Measurements from ENCODE around the gene TMEM18.

The TMEM18 gene

GRCh38 chr2:660029-660428 lies 17.2 kb downstream of the TMEM18 start:
- Histone ChIP-seq H3K36me3 (ENCODE audit: control insufficient read depth in 1 of 2, insufficient read depth in 2 of 2, low read length in 2 of 2) (peaks cover 3 to 10% of the 10 kb centered on the region in 2 donors), H3K9me3 (ENCODE audit: control insufficient read depth in 1 of 2, low read length in 2 of 2) (peaks cover 0 to 4% of the 10 kb centered on the region in 2 donors), H3K27me3 (ENCODE audit: low read depth, low read length) (no peaks in the 10 kb centered on the region), H3K4me1 (ENCODE audit: control insufficient read depth in 1 of 2, insufficient read depth in 2 of 2, low read length in 2 of 2) (no peaks in the 10 kb centered on the region), H3K4me3 (ENCODE audit: low read depth in 1 of 2, low read length in 2 of 2) (no peak overlapping the region), H3K27ac (ENCODE audit: low read length) (no peak overlapping the region)

- H3K27me3 ChIP-seq (ENCODE audit: low read depth, low read length), result no peaks in the 10 kb centered on the region
- H3K27ac ChIP-seq (ENCODE audit: low read length), result no peak overlapping the region
These were observed 18.8 kb downstream of the TMEM18 start for GRCh38 chr2:658426-658825.

GRCh38 chr2:657766-658165 lies 19.4 kb downstream of the TMEM18 start:
- H3K27me3 ChIP-seq (ENCODE audit: low read depth, low read length), result no peaks in the 10 kb centered on the region
- H3K4me1 ChIP-seq (ENCODE audit: control insufficient read depth in 1 of 2, insufficient read depth in 2 of 2, low read length in 2 of 2), result no peaks in the 10 kb centered on the region
- H3K9me3 ChIP-seq (ENCODE audit: control insufficient read depth in 1 of 2, low read length in 2 of 2), result no peaks in the 10 kb centered on the region
- H3K27ac ChIP-seq (ENCODE audit: low read length), result no peak overlapping the region
- no peak overlapping the region for H3K4me3 ChIP-seq (ENCODE audit: low read depth in 1 of 2, low read length in 2 of 2)
- H3K36me3 ChIP-seq (ENCODE audit: control insufficient read depth in 1 of 2, insufficient read depth in 2 of 2, low read length in 2 of 2), result no peaks in the 10 kb centered on the region

More at GRCh38 chr2:658426-658825, 18.8 kb downstream of the TMEM18 start:
- no peaks in the 10 kb centered on the region for H3K4me1 ChIP-seq (ENCODE audit: control insufficient read depth in 1 of 2, insufficient read depth in 2 of 2, low read length in 2 of 2)
- H3K9me3 ChIP-seq (ENCODE audit: control insufficient read depth in 1 of 2, low read length in 2 of 2), result no peaks in the 10 kb centered on the region
- no peak overlapping the region for H3K4me3 ChIP-seq (ENCODE audit: low read depth in 1 of 2, low read length in 2 of 2)
- peaks cover 0 to 2% of the 10 kb centered on the region in 2 donors for H3K36me3 ChIP-seq (ENCODE audit: control insufficient read depth in 1 of 2, insufficient read depth in 2 of 2, low read length in 2 of 2)

- Histone ChIP-seq H3K27me3 (ENCODE audit: low read depth, low read length) (no peaks in the 10 kb centered on the region), H3K4me1 (ENCODE audit: control insufficient read depth in 1 of 2, insufficient read depth in 2 of 2, low read length in 2 of 2) (no peaks in the 10 kb centered on the region), H3K9me3 (ENCODE audit: control insufficient read depth in 1 of 2, low read length in 2 of 2) (no peaks in the 10 kb centered on the region), H3K27ac (ENCODE audit: low read length) (no peak overlapping the region), H3K36me3 (ENCODE audit: control insufficient read depth in 1 of 2, insufficient read depth in 2 of 2, low read length in 2 of 2) (no peaks in the 10 kb centered on the region), H3K4me3 (ENCODE audit: low read depth in 1 of 2, low read length in 2 of 2) (no peak overlapping the region)
These were observed 20.5 kb downstream of the TMEM18 start for GRCh38 chr2:656676-657075.

- Histone ChIP-seq H3K27ac (ENCODE audit: low read length) (no peak overlapping the region), H3K9me3 (ENCODE audit: control insufficient read depth in 1 of 2, low read length in 2 of 2) (no peaks in the 10 kb centered on the region), H3K27me3 (ENCODE audit: low read depth, low read length) (no peaks in the 10 kb centered on the region), H3K4me1 (ENCODE audit: control insufficient read depth in 1 of 2, insufficient read depth in 2 of 2, low read length in 2 of 2) (no peaks in the 10 kb centered on the region), H3K4me3 (ENCODE audit: low read depth in 1 of 2, low read length in 2 of 2) (no peak overlapping the region), H3K36me3 (ENCODE audit: control insufficient read depth in 1 of 2, insufficient read depth in 2 of 2, low read length in 2 of 2) (no peaks in the 10 kb centered on the region)
These were observed 21.6 kb downstream of the TMEM18 start for GRCh38 chr2:655626-656025.

- no peaks in the 10 kb centered on the region for H3K4me1 ChIP-seq (ENCODE audit: control insufficient read depth in 1 of 2, insufficient read depth in 2 of 2, low read length in 2 of 2)
- H3K27ac ChIP-seq (ENCODE audit: low read length), result no peak overlapping the region
- H3K4me3 ChIP-seq (ENCODE audit: low read depth in 1 of 2, low read length in 2 of 2), result no peak overlapping the region
- no peaks in the 10 kb centered on the region for H3K36me3 ChIP-seq (ENCODE audit: control insufficient read depth in 1 of 2, insufficient read depth in 2 of 2, low read length in 2 of 2)
- no peaks in the 10 kb centered on the region for H3K27me3 ChIP-seq (ENCODE audit: low read depth, low read length)
- H3K9me3 ChIP-seq (ENCODE audit: control insufficient read depth in 1 of 2, low read length in 2 of 2), result no peaks in the 10 kb centered on the region
These were observed 22.3 kb downstream of the TMEM18 start for GRCh38 chr2:654896-655295.

- Histone ChIP-seq H3K36me3 (ENCODE audit: control insufficient read depth in 1 of 2, insufficient read depth in 2 of 2, low read length in 2 of 2) (no peaks in the 10 kb centered on the region), H3K4me3 (ENCODE audit: low read depth in 1 of 2, low read length in 2 of 2) (no peak overlapping the region), H3K4me1 (ENCODE audit: control insufficient read depth in 1 of 2, insufficient read depth in 2 of 2, low read length in 2 of 2) (no peaks in the 10 kb centered on the region), H3K27ac (ENCODE audit: low read length) (no peak overlapping the region), H3K27me3 (ENCODE audit: low read depth, low read length) (no peaks in the 10 kb centered on the region), H3K9me3 (ENCODE audit: control insufficient read depth in 1 of 2, low read length in 2 of 2) (no peaks in the 10 kb centered on the region)
These were observed 23.4 kb downstream of the TMEM18 start for GRCh38 chr2:653645-654425.

GRCh38 chr2:652881-653480 lies 24.2 kb downstream of the TMEM18 start:
- no peak overlapping the region for H3K4me3 ChIP-seq (ENCODE audit: low read depth in 1 of 2, low read length in 2 of 2)
- no peak overlapping the region for H3K27ac ChIP-seq (ENCODE audit: low read length)
- H3K27me3 ChIP-seq (ENCODE audit: low read depth, low read length), result no peaks in the 10 kb centered on the region
- no peaks in the 10 kb centered on the region for H3K36me3 ChIP-seq (ENCODE audit: control insufficient read depth in 1 of 2, insufficient read depth in 2 of 2, low read length in 2 of 2)
- H3K9me3 ChIP-seq (ENCODE audit: control insufficient read depth in 1 of 2, low read length in 2 of 2), result no peaks in the 10 kb centered on the region
- H3K4me1 ChIP-seq (ENCODE audit: control insufficient read depth in 1 of 2, insufficient read depth in 2 of 2, low read length in 2 of 2), result no peaks in the 10 kb centered on the region

GRCh38 chr2:651951-652373 lies 25.2 kb downstream of the TMEM18 start:
- Histone ChIP-seq H3K27ac (ENCODE audit: low read length) (no peak overlapping the region), H3K4me3 (ENCODE audit: low read depth in 1 of 2, low read length in 2 of 2) (no peak overlapping the region), H3K27me3 (ENCODE audit: low read depth, low read length) (no peaks in the 10 kb centered on the region), H3K4me1 (ENCODE audit: control insufficient read depth in 1 of 2, insufficient read depth in 2 of 2, low read length in 2 of 2) (no peaks in the 10 kb centered on the region), H3K36me3 (ENCODE audit: control insufficient read depth in 1 of 2, insufficient read depth in 2 of 2, low read length in 2 of 2) (no peaks in the 10 kb centered on the region), H3K9me3 (ENCODE audit: control insufficient read depth in 1 of 2, low read length in 2 of 2) (no peaks in the 10 kb centered on the region)

GRCh38 chr2:650343-651310 lies 26.6 kb downstream of the TMEM18 start:
- no peak overlapping the region for H3K4me3 ChIP-seq (ENCODE audit: low read depth in 1 of 2, low read length in 2 of 2)
- no peak overlapping the region for H3K27ac ChIP-seq (ENCODE audit: low read length)
- no peaks in the 10 kb centered on the region for H3K36me3 ChIP-seq (ENCODE audit: control insufficient read depth in 1 of 2, insufficient read depth in 2 of 2, low read length in 2 of 2)
- H3K9me3 ChIP-seq (ENCODE audit: control insufficient read depth in 1 of 2, low read length in 2 of 2), result no peaks in the 10 kb centered on the region
- no peaks in the 10 kb centered on the region for H3K4me1 ChIP-seq (ENCODE audit: control insufficient read depth in 1 of 2, insufficient read depth in 2 of 2, low read length in 2 of 2)
- H3K27me3 ChIP-seq (ENCODE audit: low read depth, low read length), result no peaks in the 10 kb centered on the region
